Type B pancreatic cell (in vitro differentiated cells): Measurements from ENCODE around the gene GPX3. TPM values are rescaled to one million over a fixed set of nuclear protein-coding genes. Genes with fewer than 3 reads are reported as not detected.

Source experiments
- DNase-seq: peaks from one replicate; pipeline ENCODE4 v3.0.0; 2021; ENCODE audit warnings: mixed read lengths; ENCODE audit not compliant: unreplicated experiment; ENCODE audit errors: extremely low spot score
- H3K27ac Mint-ChIP-seq: 2 replicates; pipeline ENCODE4 v1.8.0; 2021; ENCODE audit warnings: mild to moderate bottlenecking, mixed read lengths
- H3K27me3 Mint-ChIP-seq: 2 replicates; pipeline ENCODE4 v1.8.0; 2021; ENCODE audit warnings: mixed read lengths
- H3K36me3 Mint-ChIP-seq: 2 replicates; pipeline ENCODE4 v1.8.0; 2021; ENCODE audit warnings: mixed read lengths
- H3K4me1 Mint-ChIP-seq: one replicate; pipeline ENCODE4 v1.8.0; 2021; ENCODE audit warnings: mixed read lengths; ENCODE audit not compliant: unreplicated experiment
- H3K4me3 Mint-ChIP-seq: 2 replicates; pipeline ENCODE4 v1.8.0; 2021; ENCODE audit warnings: mild to moderate bottlenecking, mixed read lengths
- H3K9me3 Mint-ChIP-seq: 2 replicates; pipeline ENCODE4 v1.8.0; 2021; ENCODE audit warnings: mixed read lengths
- CTCF ChIP-seq: fragments of 200-600 bp; sonication (generic); conservative IDR thresholded peaks from 2 replicates; pipeline ENCODE4 v1.5.0; 2021; ENCODE audit warnings: antibody characterized with exemption, mild to moderate bottlenecking
- total RNA-seq: library from RNA; stranded (reverse); gene quantifications from 2 replicates; pipeline ENCODE4 v1.2.1, GENCODE V29; 2021; ENCODE audit warnings: low replicate concordance

Gene GPX3
- total RNA-seq, 1 donor from 2014 or later: 18.4 TPM

GRCh38 chr5:151047814-151048425, 27.5 kb downstream of the GPX3 start:
- Mint-ChIP-seq H3K4me1 (no peaks in the 10 kb centered on the region), H3K27me3 (no peaks in the 10 kb centered on the region), H3K36me3 (peaks cover 30% of the 10 kb centered on the region), H3K4me3 (no peak overlapping the region), H3K27ac (no peak overlapping the region), H3K9me3 (no peaks in the 10 kb centered on the region)
- TF ChIP-seq CTCF: peak; percentile 72
- no peak for DNase-seq

- Mint-ChIP-seq H3K9me3 (no peaks in the 10 kb centered on the region), H3K4me3 (no peak overlapping the region), H3K27me3 (no peaks in the 10 kb centered on the region), H3K27ac (no peak overlapping the region), H3K36me3 (peaks cover 30% of the 10 kb centered on the region), H3K4me1 (no peaks in the 10 kb centered on the region)
- peak; percentile 40 for TF ChIP-seq CTCF
- DNase-seq: no peak
These were observed 28.1 kb downstream of the GPX3 start for GRCh38 chr5:151048526-151048925.

- no peaks in the 10 kb centered on the region for H3K27me3 Mint-ChIP-seq
- DNase-seq: peak; percentile 79
- H3K4me3 Mint-ChIP-seq: no peak overlapping the region
- H3K36me3 Mint-ChIP-seq: peaks cover 22% of the 10 kb centered on the region
- H3K9me3 Mint-ChIP-seq: no peaks in the 10 kb centered on the region
- peak; percentile 88 for TF ChIP-seq CTCF
- H3K4me1 Mint-ChIP-seq: no peaks in the 10 kb centered on the region
- H3K27ac Mint-ChIP-seq: no peak overlapping the region
These were observed 30.9 kb downstream of the GPX3 start for GRCh38 chr5:151051066-151051930.

GRCh38 chr5:151051931-151052608, 31.7 kb downstream of the GPX3 start:
- no peaks in the 10 kb centered on the region for H3K4me1 Mint-ChIP-seq
- no peaks in the 10 kb centered on the region for H3K27me3 Mint-ChIP-seq
- peaks cover 23% of the 10 kb centered on the region for H3K36me3 Mint-ChIP-seq
- no peaks in the 10 kb centered on the region for H3K9me3 Mint-ChIP-seq
- DNase-seq: no peak
- TF ChIP-seq CTCF: no peak
- no peak overlapping the region for H3K4me3 Mint-ChIP-seq
- no peak overlapping the region for H3K27ac Mint-ChIP-seq

- DNase-seq: no peak
- Mint-ChIP-seq H3K27ac (no peak overlapping the region), H3K27me3 (no peaks in the 10 kb centered on the region), H3K36me3 (peaks cover 21% of the 10 kb centered on the region), H3K4me1 (no peaks in the 10 kb centered on the region), H3K4me3 (no peak overlapping the region), H3K9me3 (no peaks in the 10 kb centered on the region)
- no peak for TF ChIP-seq CTCF
These were observed 32.4 kb downstream of the GPX3 start for GRCh38 chr5:151052836-151053235.
